Activated CD4-positive, alpha-beta T cell treated with anti-CD3 and anti-CD28 coated beads, Interleukin-2, amount 10 ng/mL, durations not matched to agents 24 days and 14 days (primary cell): ENCODE data around the gene EPHA10. TPM values are rescaled to one million over a fixed set of nuclear protein-coding genes. Genes with fewer than 3 reads are reported as not detected.
"Not testable (repeated sequence)": the region's sequence is repeated elsewhere in the genome, so short reads cannot be mapped to it uniquely, and the experiment has no call there.

ENCODE experiments used
- DNase-seq: peaks from one replicate; pipeline ENCODE4 v3.0.0; 2022
- H3K27ac Mint-ChIP-seq: one replicate; pipeline ENCODE4 v1.8.0; 2022; ENCODE audit warnings: mild to moderate bottlenecking, mixed read lengths
- H3K27me3 Mint-ChIP-seq: one replicate; pipeline ENCODE4 v1.8.0; 2022; ENCODE audit warnings: mixed read lengths
- H3K36me3 Mint-ChIP-seq: one replicate; pipeline ENCODE4 v1.8.0; 2022; ENCODE audit warnings: low read depth, mild to moderate bottlenecking, mixed read lengths
- H3K4me1 Mint-ChIP-seq: one replicate; pipeline ENCODE4 v1.8.0; 2021; ENCODE audit warnings: mixed read lengths
- H3K4me3 Mint-ChIP-seq: one replicate; pipeline ENCODE4 v1.8.0; 2022; ENCODE audit warnings: mild to moderate bottlenecking, moderate library complexity, mixed read lengths
- H3K9me3 Mint-ChIP-seq: one replicate; pipeline ENCODE4 v1.8.0; 2021; ENCODE audit warnings: mixed read lengths
- intact Hi-C: fragments of 100-400 bp; cut with micrococcal nuclease; formaldehyde crosslinking; loops from one replicate; pipeline ENCODE4 v1.15.1; 2023
- total RNA-seq: library from RNA; stranded (reverse); gene quantifications from 2 replicates; pipeline ENCODE4 v1.2.3, GENCODE V29; 2022

Gene EPHA10
- total RNA-seq, 1 donor from 2014 or later, result 0.21 TPM

GRCh38 chr1:37737975-37738374, 26.9 kb downstream of the EPHA10 start:
- intact Hi-C loops, H3K4me1 Mint-ChIP-seq, H3K4me3 Mint-ChIP-seq, DNase-seq, H3K27ac Mint-ChIP-seq, H3K36me3 Mint-ChIP-seq, H3K9me3 Mint-ChIP-seq: not testable (repeated sequence)
- peaks cover 36% of the 10 kb centered on the region for H3K27me3 Mint-ChIP-seq

- H3K4me1 Mint-ChIP-seq, result no peaks in the 10 kb centered on the region
- H3K27me3 Mint-ChIP-seq, result peaks cover 38% of the 10 kb centered on the region
- no peak overlapping the region for H3K27ac Mint-ChIP-seq
- H3K36me3 Mint-ChIP-seq, result no peaks in the 10 kb centered on the region
- no peak overlapping the region for H3K4me3 Mint-ChIP-seq
- peaks cover 6% of the 10 kb centered on the region for H3K9me3 Mint-ChIP-seq
- peak; percentile 64 for DNase-seq
- intact Hi-C loops, result no loop called here
Measured at GRCh38 chr1:37734629-37735591, 30.0 kb downstream of the EPHA10 start.

- no peaks in the 10 kb centered on the region for H3K4me1 Mint-ChIP-seq
- H3K27me3 Mint-ChIP-seq, result peaks cover 52% of the 10 kb centered on the region
- H3K4me3 Mint-ChIP-seq, result no peak overlapping the region
- H3K27ac Mint-ChIP-seq, result no peak overlapping the region
- intact Hi-C loops, result no loop called here
- DNase-seq, result no peak
- H3K9me3 Mint-ChIP-seq, result peaks cover 2% of the 10 kb centered on the region
- no peaks in the 10 kb centered on the region for H3K36me3 Mint-ChIP-seq
Measured at GRCh38 chr1:37732111-37732780, 32.7 kb downstream of the EPHA10 start.

- intact Hi-C loops, result no loop called here
Measured at GRCh38 chr1:37731312-37732019, 33.5 kb downstream of the EPHA10 start.

GRCh38 chr1:37730376-37730775, 34.5 kb downstream of the EPHA10 start:
- no peak for DNase-seq

More at GRCh38 chr1:37731312-37732019, 33.5 kb downstream of the EPHA10 start:
- no peaks in the 10 kb centered on the region for H3K4me1 Mint-ChIP-seq
- H3K27me3 Mint-ChIP-seq, result peaks cover 48% of the 10 kb centered on the region
- H3K36me3 Mint-ChIP-seq, result no peaks in the 10 kb centered on the region
- no peaks in the 10 kb centered on the region for H3K9me3 Mint-ChIP-seq
- H3K27ac Mint-ChIP-seq, result no peak overlapping the region
- no peak overlapping the region for H3K4me3 Mint-ChIP-seq
- no peak for DNase-seq

GRCh38 chr1:37728416-37728815, 36.5 kb downstream of the EPHA10 start:
- Mint-ChIP-seq H3K27ac (no peak overlapping the region), H3K4me1 (no peaks in the 10 kb centered on the region), H3K27me3 (peaks cover 31% of the 10 kb centered on the region), H3K9me3 (no peaks in the 10 kb centered on the region), H3K4me3 (no peak overlapping the region), H3K36me3 (no peaks in the 10 kb centered on the region)
- intact Hi-C loops, result no loop called here
- no peak for DNase-seq

More at GRCh38 chr1:37730376-37730775, 34.5 kb downstream of the EPHA10 start:
- H3K4me1 Mint-ChIP-seq, result no peaks in the 10 kb centered on the region
- H3K27ac Mint-ChIP-seq, result no peak overlapping the region
- H3K4me3 Mint-ChIP-seq, result no peak overlapping the region
- no peaks in the 10 kb centered on the region for H3K36me3 Mint-ChIP-seq
- intact Hi-C loops, result no loop called here
- H3K9me3 Mint-ChIP-seq, result no peaks in the 10 kb centered on the region
- H3K27me3 Mint-ChIP-seq, result peaks cover 44% of the 10 kb centered on the region

- intact Hi-C loops, result no loop called here
- Mint-ChIP-seq H3K4me3 (no peak overlapping the region), H3K36me3 (no peaks in the 10 kb centered on the region), H3K27ac (no peak overlapping the region), H3K27me3 (peaks cover 26% of the 10 kb centered on the region), H3K9me3 (no peaks in the 10 kb centered on the region), H3K4me1 (no peaks in the 10 kb centered on the region)
- DNase-seq, result no peak
Measured at GRCh38 chr1:37726751-37727585, 38.0 kb downstream of the EPHA10 start.

- H3K27me3 Mint-ChIP-seq, result peaks cover 26% of the 10 kb centered on the region
- DNase-seq, result no peak
- intact Hi-C loops, result no loop called here
- H3K36me3 Mint-ChIP-seq, result no peaks in the 10 kb centered on the region
- no peak overlapping the region for H3K27ac Mint-ChIP-seq
- no peaks in the 10 kb centered on the region for H3K9me3 Mint-ChIP-seq
- no peaks in the 10 kb centered on the region for H3K4me1 Mint-ChIP-seq
- H3K4me3 Mint-ChIP-seq, result no peak overlapping the region
Measured at GRCh38 chr1:37725851-37726613, 38.9 kb downstream of the EPHA10 start.

GRCh38 chr1:37724575-37724974, 40.3 kb downstream of the EPHA10 start:
- Mint-ChIP-seq H3K4me1 (no peaks in the 10 kb centered on the region), H3K27ac (no peak overlapping the region), H3K27me3 (peaks cover 19% of the 10 kb centered on the region)

GRCh38 chr1:37723390-37724078, 41.4 kb downstream of the EPHA10 start:
- no peaks in the 10 kb centered on the region for H3K9me3 Mint-ChIP-seq
- H3K4me1 Mint-ChIP-seq, result no peaks in the 10 kb centered on the region
- H3K27me3 Mint-ChIP-seq, result peaks cover 16% of the 10 kb centered on the region
- H3K27ac Mint-ChIP-seq, result no peak overlapping the region
- H3K4me3 Mint-ChIP-seq, result no peak overlapping the region
- DNase-seq, result no peak
- no peaks in the 10 kb centered on the region for H3K36me3 Mint-ChIP-seq
- intact Hi-C loops, result no loop called here

More at GRCh38 chr1:37724575-37724974, 40.3 kb downstream of the EPHA10 start:
- Mint-ChIP-seq H3K9me3 (no peaks in the 10 kb centered on the region), H3K36me3 (no peaks in the 10 kb centered on the region), H3K4me3 (no peak overlapping the region)
- DNase-seq, result no peak
- intact Hi-C loops, result no loop called here

- H3K9me3 Mint-ChIP-seq, result no peaks in the 10 kb centered on the region
- intact Hi-C loops, result no loop called here
- no peaks in the 10 kb centered on the region for H3K4me1 Mint-ChIP-seq
- DNase-seq, result no peak
- peaks cover 11% of the 10 kb centered on the region for H3K27me3 Mint-ChIP-seq
- no peaks in the 10 kb centered on the region for H3K36me3 Mint-ChIP-seq
- no peak overlapping the region for H3K4me3 Mint-ChIP-seq
- no peak overlapping the region for H3K27ac Mint-ChIP-seq
Measured at GRCh38 chr1:37723072-37723389, 41.9 kb downstream of the EPHA10 start.
